ENCODE results near the gene GPER1.

GPER1 gene

DNA sequence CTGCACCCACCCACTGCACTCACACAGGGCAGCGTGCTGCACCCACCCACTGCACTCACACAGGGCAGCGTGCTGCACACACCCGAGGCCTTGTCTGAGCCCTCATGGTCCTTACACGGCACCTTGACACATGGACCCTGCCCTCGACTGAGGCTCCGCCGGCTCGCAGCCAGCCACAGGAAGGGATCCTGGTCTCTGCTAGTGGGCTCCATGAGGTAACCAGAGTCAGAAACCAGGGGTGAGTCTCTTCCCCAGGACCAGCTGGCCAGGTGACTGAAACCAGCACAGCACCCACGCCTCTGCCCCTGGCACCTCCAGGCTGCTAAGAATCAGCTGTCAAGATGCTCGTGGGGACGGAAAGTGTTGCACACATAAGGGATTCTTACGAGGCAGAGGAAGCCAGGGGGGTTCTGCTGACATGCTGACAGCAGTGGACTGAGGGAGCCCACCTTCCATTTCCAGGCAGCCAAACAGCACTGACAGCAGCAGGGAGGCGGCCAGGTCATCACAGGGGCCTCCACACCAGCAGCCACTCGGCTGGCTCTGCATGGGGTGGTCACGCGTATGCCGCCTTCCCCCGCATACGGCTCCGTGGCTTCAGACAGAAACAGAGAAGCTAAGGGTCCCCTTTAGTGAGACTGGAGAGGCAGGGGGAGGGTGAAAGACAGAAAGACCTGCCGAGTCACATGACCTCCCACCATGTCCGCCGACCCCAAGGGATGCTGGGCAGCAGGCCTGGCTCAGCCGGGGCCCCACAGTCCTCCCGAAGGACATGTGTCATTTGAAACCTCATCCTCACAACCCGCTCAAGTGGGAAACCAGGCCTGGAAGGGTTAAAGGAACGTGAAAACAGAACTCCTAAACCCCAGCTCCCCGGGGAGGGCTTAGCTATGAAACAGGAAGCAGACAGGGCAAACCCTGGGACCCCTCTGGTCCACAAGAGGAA is 34.2 kb downstream of the GPER1 start:
- DNase-seq = no peak
- no peak overlapping the region for H3K18ac ChIP-seq (ENCODE audit: low read length)
- no peak overlapping the region for H3K4ac ChIP-seq (ENCODE audit: low read depth, low read length)
- no peak overlapping the region for H2BK5ac ChIP-seq (ENCODE audit: low read length)
- peaks cover 4% of the 10 kb centered on the region for H3K79me2 ChIP-seq (ENCODE audit: control insufficient read depth, insufficient read depth, low read length)
- H2BK120ac ChIP-seq (ENCODE audit: low read depth, low read length) = no peak overlapping the region
- no peaks in the 10 kb centered on the region for H3K36me3 ChIP-seq (ENCODE audit: control insufficient read depth, insufficient read depth, low read length)
- WGBS (ENCODE audit: extremely low coverage, insufficient coverage, low lambda C conversion rate) = no CpG with 5 or more reads among the region's 28 CpGs
- no peak overlapping the region for H4K5ac ChIP-seq (ENCODE audit: low read length)
- H3K79me1 ChIP-seq (ENCODE audit: low read length) = peaks cover 8% of the 10 kb centered on the region
- H3K23ac ChIP-seq (ENCODE audit: low read length) = peak overlapping the region; percentile 48
- H3K4me2 ChIP-seq (ENCODE audit: low read length) = no peak overlapping the region
- H3K27me3 ChIP-seq (ENCODE audit: insufficient read depth, low read length, poor library complexity) = no peaks in the 10 kb centered on the region
- H3K27ac ChIP-seq (ENCODE audit: low read depth, low read length) = no peak overlapping the region
- no peak overlapping the region for H3K9ac ChIP-seq (ENCODE audit: low read length)
- H2AK5ac ChIP-seq (ENCODE audit: low read length) = no peak overlapping the region
- H3K4me1 ChIP-seq (ENCODE audit: control insufficient read depth, low read depth, low read length) = no peaks in the 10 kb centered on the region
- H4K8ac ChIP-seq (ENCODE audit: low read depth, low read length) = no peak overlapping the region
- H2BK15ac ChIP-seq (replicated peaks; ENCODE audit: low read depth) = no peak overlapping the region
- H3K4me3 ChIP-seq (ENCODE audit: low read length) = no peak overlapping the region
- no peak overlapping the region for H3K56ac ChIP-seq (ENCODE audit: low read length)

DNA sequence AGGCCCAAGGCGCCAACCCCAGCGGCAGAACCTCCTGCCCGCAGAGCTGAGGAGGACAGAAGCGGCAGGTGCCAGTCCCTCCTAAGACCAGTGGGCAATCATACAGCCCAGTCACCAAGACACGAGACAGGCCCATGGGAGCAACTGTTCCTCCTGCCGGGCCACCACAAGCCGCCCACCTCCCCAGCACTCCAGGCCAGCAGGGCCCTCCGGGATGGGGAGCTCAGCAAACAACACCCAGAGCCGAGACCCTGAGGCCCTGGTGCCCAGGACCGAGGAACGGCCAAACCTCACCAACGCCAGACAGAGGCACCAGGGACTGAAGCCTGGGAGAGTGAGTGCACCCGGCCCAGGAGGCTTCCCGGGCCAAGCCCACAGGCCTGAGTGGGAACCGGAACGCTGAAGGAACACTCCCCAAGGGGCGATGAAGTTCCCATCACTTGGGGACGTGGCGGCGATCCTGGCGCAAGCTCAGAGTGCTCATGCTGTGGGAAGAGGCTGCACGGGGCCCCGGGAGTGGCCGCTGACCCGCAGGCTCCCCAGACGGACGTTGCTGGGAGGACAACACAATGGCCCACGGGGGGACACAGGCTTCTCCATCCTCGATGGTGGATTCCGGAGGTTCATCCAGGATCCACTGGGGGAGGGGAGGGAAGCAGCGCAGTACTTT is 35.1 kb downstream of the GPER1 start:
- Histone ChIP-seq H3K4me2 (ENCODE audit: low read length) (no peak overlapping the region), H3K36me3 (ENCODE audit: control insufficient read depth, insufficient read depth, low read length) (no peaks in the 10 kb centered on the region), H3K27me3 (ENCODE audit: insufficient read depth, low read length, poor library complexity) (no peaks in the 10 kb centered on the region), H4K8ac (ENCODE audit: low read depth, low read length) (no peak overlapping the region), H3K23ac (ENCODE audit: low read length) (peak overlapping the region; percentile 48), H2BK15ac (replicated peaks; ENCODE audit: low read depth) (no peak overlapping the region), H3K56ac (ENCODE audit: low read length) (peak overlapping the region; percentile 17), H3K4me1 (ENCODE audit: control insufficient read depth, low read depth, low read length) (no peaks in the 10 kb centered on the region), H3K9ac (ENCODE audit: low read length) (no peak overlapping the region), H2BK5ac (ENCODE audit: low read length) (no peak overlapping the region), H3K79me1 (ENCODE audit: low read length) (peaks cover 8% of the 10 kb centered on the region), H3K4ac (ENCODE audit: low read depth, low read length) (no peak overlapping the region), H3K18ac (ENCODE audit: low read length) (no peak overlapping the region), H3K4me3 (ENCODE audit: low read length) (no peak overlapping the region), H2BK120ac (ENCODE audit: low read depth, low read length) (no peak overlapping the region), H2AK5ac (ENCODE audit: low read length) (no peak overlapping the region), H3K79me2 (ENCODE audit: control insufficient read depth, insufficient read depth, low read length) (peaks cover 4% of the 10 kb centered on the region), H4K5ac (ENCODE audit: low read length) (no peak overlapping the region), H3K27ac (ENCODE audit: low read depth, low read length) (peak overlapping the region; percentile 19)
- DNase-seq = no peak
- whole genome bisulfite sequencing (ENCODE audit: extremely low coverage, insufficient coverage, low lambda C conversion rate) = no CpG with 5 or more reads among the region's 31 CpGs

DNA sequence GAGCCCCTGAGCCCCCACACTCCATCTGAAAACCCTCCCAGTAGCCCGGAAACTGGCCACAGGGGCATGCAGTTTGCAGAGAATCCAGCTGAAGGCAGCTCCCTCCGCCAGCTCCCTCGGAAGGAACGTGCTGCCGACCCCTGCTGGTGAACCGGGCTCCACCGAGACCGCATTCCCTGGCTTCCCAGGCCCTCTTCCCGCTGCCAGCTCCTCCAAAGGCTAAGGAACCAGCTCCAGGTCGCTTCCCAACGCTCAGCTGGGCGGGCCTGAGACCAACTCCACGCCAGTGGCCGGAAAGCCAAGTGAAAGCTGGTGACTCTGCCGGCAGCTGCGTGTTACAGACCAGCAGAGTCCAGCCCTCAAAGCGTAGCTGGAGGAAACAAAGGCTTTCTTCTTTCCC is 35.8 kb downstream of the GPER1 start:
- Histone ChIP-seq H3K4me2 (ENCODE audit: low read length) (no peak overlapping the region), H3K4me3 (ENCODE audit: low read length) (no peak overlapping the region)
- no CpG with 5 or more reads among the region's 17 CpGs for WGBS (ENCODE audit: extremely low coverage, insufficient coverage, low lambda C conversion rate)

DNA sequence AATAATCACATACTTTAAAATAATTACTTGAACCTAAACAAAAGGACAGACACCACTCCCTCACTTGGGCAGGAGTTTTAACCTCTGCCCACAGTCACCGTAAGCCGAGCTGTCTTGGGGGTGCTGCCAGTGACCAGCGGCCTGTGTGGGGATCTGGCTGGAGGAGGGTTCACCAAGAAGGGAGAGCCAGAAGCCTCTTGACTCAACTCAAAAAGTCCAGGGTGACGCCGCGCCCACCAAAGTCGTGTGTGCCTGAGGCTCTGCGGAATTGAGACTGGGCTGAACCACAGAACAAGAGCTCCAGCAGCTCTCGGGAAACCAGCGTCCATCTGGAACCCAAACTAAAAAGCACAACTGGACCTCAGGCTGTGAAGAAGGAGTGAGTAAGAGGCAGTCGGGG is 36.3 kb downstream of the GPER1 start:
- no peak overlapping the region for H3K27ac ChIP-seq (ENCODE audit: low read depth, low read length)
- H3K4ac ChIP-seq (ENCODE audit: low read depth, low read length) = no peak overlapping the region
- peaks cover 8% of the 10 kb centered on the region for H3K79me1 ChIP-seq (ENCODE audit: low read length)
- peaks cover 4% of the 10 kb centered on the region for H3K79me2 ChIP-seq (ENCODE audit: control insufficient read depth, insufficient read depth, low read length)
- no peak overlapping the region for H3K4me3 ChIP-seq (ENCODE audit: low read length)
- H4K8ac ChIP-seq (ENCODE audit: low read depth, low read length) = no peak overlapping the region
- no peak overlapping the region for H3K4me2 ChIP-seq (ENCODE audit: low read length)
- no peak overlapping the region for H2BK5ac ChIP-seq (ENCODE audit: low read length)
- no CpG with 5 or more reads among the region's 11 CpGs for WGBS (ENCODE audit: extremely low coverage, insufficient coverage, low lambda C conversion rate)
- H3K4me1 ChIP-seq (ENCODE audit: control insufficient read depth, low read depth, low read length) = no peaks in the 10 kb centered on the region
- DNase-seq = no peak
- H3K9ac ChIP-seq (ENCODE audit: low read length) = peak overlapping the region; percentile 29
- no peaks in the 10 kb centered on the region for H3K36me3 ChIP-seq (ENCODE audit: control insufficient read depth, insufficient read depth, low read length)
- H3K18ac ChIP-seq (ENCODE audit: low read length) = no peak overlapping the region
- no peak overlapping the region for H2AK5ac ChIP-seq (ENCODE audit: low read length)
- H3K56ac ChIP-seq (ENCODE audit: low read length) = peak overlapping the region; percentile 57
- H2BK15ac ChIP-seq (replicated peaks; ENCODE audit: low read depth) = no peak overlapping the region
- H3K23ac ChIP-seq (ENCODE audit: low read length) = no peak overlapping the region
- no peak overlapping the region for H2BK120ac ChIP-seq (ENCODE audit: low read depth, low read length)
- H3K27me3 ChIP-seq (ENCODE audit: insufficient read depth, low read length, poor library complexity) = no peaks in the 10 kb centered on the region
- no peak overlapping the region for H4K5ac ChIP-seq (ENCODE audit: low read length)

More for the DNA sequence above, 35.8 kb downstream of the GPER1 start:
- H2BK5ac ChIP-seq (ENCODE audit: low read length) = no peak overlapping the region
- DNase-seq = peak; percentile 92
- no peak overlapping the region for H3K4ac ChIP-seq (ENCODE audit: low read depth, low read length)
- no peak overlapping the region for H4K5ac ChIP-seq (ENCODE audit: low read length)
- no peaks in the 10 kb centered on the region for H3K36me3 ChIP-seq (ENCODE audit: control insufficient read depth, insufficient read depth, low read length)
- peak overlapping the region; percentile 31 for H3K9ac ChIP-seq (ENCODE audit: low read length)
- peak overlapping the region; percentile 45 for H3K56ac ChIP-seq (ENCODE audit: low read length)
- H3K27ac ChIP-seq (ENCODE audit: low read depth, low read length) = no peak overlapping the region
- H2AK5ac ChIP-seq (ENCODE audit: low read length) = no peak overlapping the region
- peaks cover 4% of the 10 kb centered on the region for H3K79me2 ChIP-seq (ENCODE audit: control insufficient read depth, insufficient read depth, low read length)
- H2BK120ac ChIP-seq (ENCODE audit: low read depth, low read length) = no peak overlapping the region
- H3K4me1 ChIP-seq (ENCODE audit: control insufficient read depth, low read depth, low read length) = no peaks in the 10 kb centered on the region
- H2BK15ac ChIP-seq (replicated peaks; ENCODE audit: low read depth) = no peak overlapping the region
- H3K23ac ChIP-seq (ENCODE audit: low read length) = no peak overlapping the region
- peaks cover 8% of the 10 kb centered on the region for H3K79me1 ChIP-seq (ENCODE audit: low read length)
- H4K8ac ChIP-seq (ENCODE audit: low read depth, low read length) = no peak overlapping the region
- H3K18ac ChIP-seq (ENCODE audit: low read length) = no peak overlapping the region
- no peaks in the 10 kb centered on the region for H3K27me3 ChIP-seq (ENCODE audit: insufficient read depth, low read length, poor library complexity)

DNA sequence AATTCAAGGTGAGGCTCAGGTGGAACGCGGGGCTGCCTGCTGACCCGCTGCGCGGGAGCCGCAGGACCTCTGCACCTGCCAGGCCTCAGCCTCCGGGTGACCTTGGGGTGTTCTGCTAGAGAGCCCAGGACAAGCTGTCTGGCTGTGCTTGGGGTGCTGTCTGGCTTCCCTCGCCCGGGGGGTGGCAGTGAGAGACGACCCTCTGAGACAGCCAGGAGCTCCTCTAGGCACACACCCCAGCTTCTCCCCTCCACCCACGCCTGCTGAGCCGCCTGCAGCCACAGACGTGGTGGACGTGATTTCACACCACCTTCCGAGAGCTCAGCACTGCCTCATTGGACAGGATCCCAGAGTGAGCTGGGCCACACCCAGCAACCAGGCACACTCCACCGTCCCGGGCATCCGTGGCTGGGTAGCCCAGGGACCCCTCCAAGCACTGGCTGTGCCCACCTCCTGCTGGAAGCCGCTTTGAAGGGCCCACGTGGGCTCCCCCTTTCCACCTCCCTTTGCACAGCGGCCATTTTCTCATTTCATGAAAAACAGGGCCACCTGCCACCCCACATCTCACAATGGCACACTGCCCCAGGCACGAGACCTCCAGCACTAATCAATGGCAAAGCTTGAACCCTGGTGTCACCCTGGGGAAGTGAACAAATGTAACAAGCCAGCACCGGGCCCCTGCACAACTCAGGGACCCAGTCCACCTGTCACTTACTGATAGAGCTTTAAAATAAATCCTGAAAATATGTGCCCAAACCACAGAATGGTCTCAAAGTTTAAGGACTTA is 37.1 kb downstream of the GPER1 start:
- Histone ChIP-seq H3K27me3 (ENCODE audit: insufficient read depth, low read length, poor library complexity) (no peaks in the 10 kb centered on the region), H3K4me2 (ENCODE audit: low read length) (no peak overlapping the region), H3K27ac (ENCODE audit: low read depth, low read length) (no peak overlapping the region), H3K18ac (ENCODE audit: low read length) (no peak overlapping the region), H2BK15ac (replicated peaks; ENCODE audit: low read depth) (no peak overlapping the region), H2BK5ac (ENCODE audit: low read length) (no peak overlapping the region), H3K4me3 (ENCODE audit: low read length) (no peak overlapping the region), H3K36me3 (ENCODE audit: control insufficient read depth, insufficient read depth, low read length) (no peaks in the 10 kb centered on the region), H3K79me1 (ENCODE audit: low read length) (peaks cover 8% of the 10 kb centered on the region), H2BK120ac (ENCODE audit: low read depth, low read length) (no peak overlapping the region), H3K4ac (ENCODE audit: low read depth, low read length) (no peak overlapping the region), H3K9ac (ENCODE audit: low read length) (no peak overlapping the region), H2AK5ac (ENCODE audit: low read length) (no peak overlapping the region), H3K56ac (ENCODE audit: low read length) (no peak overlapping the region), H3K4me1 (ENCODE audit: control insufficient read depth, low read depth, low read length) (no peaks in the 10 kb centered on the region), H3K79me2 (ENCODE audit: control insufficient read depth, insufficient read depth, low read length) (peaks cover 4% of the 10 kb centered on the region), H4K5ac (ENCODE audit: low read length) (no peak overlapping the region), H4K8ac (ENCODE audit: low read depth, low read length) (no peak overlapping the region), H3K23ac (ENCODE audit: low read length) (no peak overlapping the region)
- WGBS (ENCODE audit: extremely low coverage, insufficient coverage, low lambda C conversion rate) = no CpG with 5 or more reads among the region's 23 CpGs
- no peak for DNase-seq
